GM19351 (cell line): ENCODE data around the gene EXOC4.

ENCODE experiments used
- ATAC-seq: cut with Tn5 transposase; IDR thresholded peaks from one replicate; pipeline ENCODE4 v1.9.1; 2021; ENCODE audit warnings: mild to moderate bottlenecking, moderate library complexity; ENCODE audit not compliant: unreplicated experiment

Gene EXOC4

DNA sequence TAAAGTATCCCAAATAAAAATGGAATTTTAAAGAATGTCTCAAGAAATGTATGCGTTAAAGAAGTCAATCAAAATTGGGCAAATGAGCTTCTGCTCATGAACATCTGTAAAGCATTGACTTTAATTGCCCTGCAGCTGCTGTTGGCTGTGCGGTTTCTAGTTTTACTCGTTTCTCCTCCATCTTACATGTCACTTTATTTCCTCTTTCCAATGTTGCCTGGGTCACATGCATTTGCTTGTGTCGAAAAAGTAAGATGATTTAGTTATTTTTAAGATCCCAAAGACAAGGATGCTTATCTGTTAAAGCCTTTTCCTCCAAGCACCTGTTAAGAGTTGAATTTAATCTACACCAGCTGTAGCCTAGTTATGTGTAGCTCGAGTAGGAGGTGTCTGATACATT, 310.4 kb downstream of the EXOC4 start:
- no peak for ATAC-seq

DNA sequence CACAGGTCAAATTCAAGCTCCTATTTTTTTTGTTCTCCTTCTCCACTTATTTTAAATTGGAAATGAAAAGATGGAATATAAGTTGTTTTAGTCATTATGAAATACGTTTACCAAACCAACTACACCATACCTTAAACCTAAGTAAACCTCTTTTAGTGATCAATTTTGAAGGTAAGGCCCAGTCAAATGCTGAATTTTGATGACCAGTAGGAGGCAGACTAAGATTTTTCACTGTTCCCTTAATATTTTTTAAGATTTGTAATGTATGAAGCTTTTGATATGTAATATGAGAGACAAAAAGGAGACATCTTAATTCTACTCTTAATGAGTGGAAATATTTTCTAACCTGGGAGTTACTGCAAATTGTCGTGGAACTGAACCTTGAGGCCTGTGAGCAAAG, 311.6 kb downstream of the EXOC4 start:
- ATAC-seq = no peak

- ATAC-seq = no peak
These were observed 315.7 kb downstream of the EXOC4 start for GRCh38 chr7:133568544-133568943.

DNA sequence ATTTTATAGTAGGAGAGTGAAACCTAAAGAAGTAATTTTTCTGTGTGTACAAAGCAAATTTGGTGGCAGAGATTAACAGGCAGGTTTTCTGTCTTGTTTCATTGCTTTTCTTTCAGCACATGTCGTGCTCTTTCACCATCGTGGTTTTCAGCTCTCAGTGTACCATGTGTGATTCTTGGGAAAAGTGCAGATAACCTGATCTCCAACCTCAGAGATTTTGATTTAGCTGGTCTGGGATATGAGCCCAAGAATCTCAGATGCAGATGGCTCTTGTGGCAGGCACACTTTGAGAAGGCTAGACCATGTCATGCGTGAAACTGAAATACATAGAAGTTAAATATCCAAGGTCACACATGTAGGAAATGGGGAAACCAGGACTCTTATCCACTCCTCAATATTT, 317.4 kb downstream of the EXOC4 start:
- ATAC-seq = no peak

DNA sequence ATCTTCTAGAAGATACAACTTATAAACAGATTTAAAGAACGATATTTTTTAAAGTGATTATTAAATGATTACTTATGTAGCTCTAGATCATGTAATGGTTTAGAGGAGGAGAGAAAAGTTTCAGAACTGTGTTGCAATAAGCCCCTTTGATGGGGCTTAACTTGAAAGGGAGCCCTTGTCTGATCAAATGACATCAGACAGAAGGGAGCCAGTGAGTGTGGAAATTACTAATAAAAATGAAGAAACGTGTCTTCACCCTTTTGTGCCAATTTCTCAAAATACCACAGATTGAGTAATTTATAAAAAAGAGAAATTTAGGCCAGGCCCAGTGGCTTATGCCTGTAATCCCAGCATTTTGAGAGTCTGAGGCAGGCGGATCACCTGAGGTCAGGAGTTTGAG, 318.2 kb downstream of the EXOC4 start:
- ATAC-seq = no peak

- no peak for ATAC-seq
These were observed 319.2 kb downstream of the EXOC4 start for GRCh38 chr7:133572087-133572486.

GRCh38 chr7:133572843-133573242, 320.0 kb downstream of the EXOC4 start:
- ATAC-seq = no peak

- no peak for ATAC-seq
These were observed 320.8 kb downstream of the EXOC4 start for GRCh38 chr7:133573554-133574265.

- ATAC-seq = no peak
These were observed 323.0 kb downstream of the EXOC4 start for GRCh38 chr7:133575726-133576440.

GRCh38 chr7:133576612-133577168, 323.8 kb downstream of the EXOC4 start:
- no peak for ATAC-seq

- ATAC-seq = no peak
These were observed 330.1 kb downstream of the EXOC4 start for GRCh38 chr7:133582766-133583523.

GRCh38 chr7:133583545-133584171, 330.8 kb downstream of the EXOC4 start:
- no peak for ATAC-seq

- no peak for ATAC-seq
These were observed 332.2 kb downstream of the EXOC4 start for GRCh38 chr7:133584956-133585668.

DNA sequence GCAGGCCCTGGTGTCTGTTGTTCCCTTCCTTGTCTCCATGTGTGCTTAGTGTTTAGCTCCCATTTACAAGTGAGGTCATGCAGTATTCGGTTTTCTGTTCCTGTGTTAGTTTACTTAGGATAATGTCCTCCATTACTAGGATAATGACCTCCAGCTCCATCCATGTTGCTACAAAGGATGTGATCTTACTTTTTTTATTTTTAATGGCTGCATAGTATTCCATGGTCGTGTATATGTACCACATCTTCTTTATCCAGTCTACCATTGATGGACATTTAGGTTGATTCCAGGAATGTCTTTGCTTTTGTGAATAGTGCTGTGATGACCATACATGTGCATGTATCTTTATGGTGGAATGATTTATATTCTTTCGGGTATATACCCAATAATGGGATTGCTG, 333.4 kb downstream of the EXOC4 start:
- no peak for ATAC-seq

DNA sequence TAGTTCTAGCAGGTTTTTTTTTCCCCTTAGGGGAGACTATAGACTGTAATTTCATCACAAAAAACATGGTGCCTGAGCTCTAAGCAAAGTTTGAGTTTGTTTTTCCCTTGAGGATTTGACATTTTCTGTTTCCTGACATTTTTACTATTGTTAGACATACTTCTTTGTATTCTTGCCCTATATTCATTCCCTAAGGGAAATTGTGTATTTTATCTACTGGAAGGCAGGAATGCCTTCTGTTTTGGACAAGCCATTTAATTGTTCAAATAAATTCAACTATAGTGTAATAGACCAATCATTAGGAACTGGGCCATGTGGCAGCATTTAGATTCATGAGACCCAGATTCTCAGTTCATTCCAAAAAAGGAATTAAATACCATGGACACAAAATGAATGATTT, 335.0 kb downstream of the EXOC4 start:
- no peak for ATAC-seq

DNA sequence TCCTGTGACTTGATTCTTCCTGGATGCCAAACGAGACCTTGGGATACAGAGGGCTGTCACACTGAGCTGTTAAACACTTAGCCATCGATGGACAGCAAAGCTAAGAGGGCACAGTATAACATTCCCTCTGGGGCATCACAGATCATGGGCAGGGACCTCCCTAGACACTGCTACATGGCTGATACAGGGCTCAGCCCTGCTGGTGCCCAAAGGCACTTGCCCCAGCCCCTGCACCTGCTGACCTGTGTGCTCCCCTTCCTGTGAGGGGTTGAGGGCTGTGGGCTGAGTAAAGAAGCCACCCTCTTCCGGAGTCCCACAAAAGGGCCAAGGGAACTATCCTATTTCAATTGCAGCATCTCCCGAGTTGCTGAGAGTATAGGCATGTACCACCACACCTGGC, 337.9 kb downstream of the EXOC4 start:
- no peak for ATAC-seq

- no peak for ATAC-seq
These were observed 338.9 kb downstream of the EXOC4 start for GRCh38 chr7:133591704-133592340.

DNA sequence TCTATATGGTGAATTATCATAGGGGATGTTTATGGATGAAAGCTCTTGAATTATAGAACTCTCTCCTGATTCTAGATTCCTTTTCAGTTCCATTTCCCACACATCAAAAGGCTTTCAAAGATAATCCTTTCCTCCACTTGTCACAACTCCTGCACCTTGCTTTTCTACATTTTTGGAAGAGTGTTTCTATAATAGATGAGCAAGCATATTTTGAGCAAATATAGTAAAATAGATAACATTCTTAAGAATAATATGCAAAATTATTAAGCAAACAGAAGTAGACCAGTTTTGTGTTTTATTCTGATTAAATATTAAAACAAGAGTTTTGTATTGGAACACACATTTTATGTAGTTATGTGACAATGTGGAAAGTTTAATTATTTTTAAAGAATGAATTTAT, 340.7 kb downstream of the EXOC4 start:
- no peak for ATAC-seq

DNA sequence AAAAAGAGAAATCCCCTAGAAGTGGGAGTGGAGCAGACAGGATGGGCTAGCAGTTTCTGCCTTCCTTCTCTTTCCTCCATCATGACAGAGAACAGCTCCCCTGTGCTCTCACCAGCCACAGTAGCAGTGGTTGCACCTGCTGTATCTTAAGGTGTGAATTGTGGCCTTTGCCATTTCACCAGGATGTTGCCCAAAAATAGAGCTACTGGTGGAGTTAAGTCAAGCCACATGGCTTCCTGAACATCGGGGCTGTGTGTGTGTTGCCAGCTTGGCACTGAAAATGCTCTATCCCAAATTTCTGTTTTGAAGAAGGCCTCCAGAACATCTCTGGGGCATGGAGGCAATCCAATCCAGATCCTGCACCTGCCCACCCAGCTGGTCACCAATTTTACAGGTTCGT, 348.7 kb downstream of the EXOC4 start:
- no peak for ATAC-seq

- no peak for ATAC-seq
These were observed 349.4 kb downstream of the EXOC4 start for GRCh38 chr7:133602291-133602690.
